Panc1 (cell line): ENCODE data around the gene RHOU. TPM values are rescaled to one million over a fixed set of nuclear protein-coding genes. Genes with fewer than 3 reads are reported as not detected.

Experiments used
- ATAC-seq: fragments of 200-7000 bp; cut with Tn5 transposase; 2 replicates; pipeline ENCODE4 v1.9.1; 2020; ENCODE audit warnings: mild to moderate bottlenecking, moderate library complexity
- BruUV-seq: library from RNA; stranded (reverse); fragments of 400-500 nt; replicated peaks from 2 replicates; lab custom pipeline; 2021; lab: Mats Ljungman, UMichigan
- CTCF ChIA-PET: fragments of 300-600 bp; sonication (Branson Sonifier 250); formaldehyde crosslinking; loops from one replicate; lab custom pipeline; 2022; ENCODE audit warnings: antibody characterized with exemption; lab: Charles Lee
- POLR2A ChIA-PET: fragments of 300-600 bp; sonication (Branson Sonifier 250); formaldehyde crosslinking; loops from one replicate; lab custom pipeline; 2022; ENCODE audit warnings: antibody characterized with exemption; lab: Charles Lee
- DNase-seq: peaks from one replicate; pipeline ENCODE4 v3.0.0-alpha.2; 2010; ENCODE audit warnings: low read depth, low spot score
- H3K27ac ChIP-seq: 2 replicates; pipeline ENCODE4 v1.5.1; 2011; ENCODE audit warnings: mild to moderate bottlenecking, low read length, inconsistent platforms
- H3K27me3 ChIP-seq: fragments of 200-500 bp; sonication (Bioruptor generic); 2 replicates; pipeline ENCODE4 v1.6.0; 2014; ENCODE audit warnings: low read length, inconsistent platforms; ENCODE audit not compliant: control insufficient read depth, insufficient read depth
- H3K36me3 ChIP-seq: fragments of 200-500 bp; sonication (Bioruptor generic); 2 replicates; pipeline ENCODE4 v1.5.1; 2014; ENCODE audit warnings: inconsistent platforms, mild to moderate bottlenecking, low read length, moderate library complexity; ENCODE audit not compliant: control insufficient read depth, insufficient read depth
- H3K4me1 ChIP-seq: 2 replicates; pipeline ENCODE4 v1.5.1; 2011; ENCODE audit warnings: inconsistent platforms, mild to moderate bottlenecking, low read length, moderate library complexity; ENCODE audit not compliant: control insufficient read depth, insufficient read depth
- H3K4me3 ChIP-seq, 2 experiments: 2 replicates each; pipeline ENCODE4 v1.5.1; 2011 to 2012; ENCODE audit warnings: low read depth in 2 of 2, low read length in 2 of 2, mild to moderate bottlenecking in 2 of 2, inconsistent platforms in 1 of 2, moderate library complexity in 1 of 2
- H3K9me3 ChIP-seq: fragments of 200-500 bp; sonication (Bioruptor generic); 2 replicates; pipeline ENCODE4 v1.5.1; 2014; ENCODE audit warnings: low read depth, mild to moderate bottlenecking, inconsistent platforms, low read length, moderate library complexity; ENCODE audit not compliant: control insufficient read depth, insufficient read depth
- CTCF ChIP-seq: fragments of 450-650 bp; IDR thresholded peaks from 2 replicates; pipeline ENCODE4 v1.5.1; 2017; ENCODE audit warnings: mild to moderate bottlenecking
- POLR2AphosphoS5 ChIP-seq: IDR thresholded peaks from 2 replicates; pipeline ENCODE4 v1.6.1; 2012; ENCODE audit warnings: mild to moderate bottlenecking, low read depth, low read length, moderate library complexity
- SIN3A ChIP-seq: IDR thresholded peaks from 2 replicates; pipeline ENCODE4 v1.6.1; 2012; ENCODE audit warnings: low read depth, mild to moderate bottlenecking, low read length, moderate library complexity, borderline replicate concordance; ENCODE audit not compliant: insufficient read depth
- TCF7L2 ChIP-seq: IDR thresholded peaks from 2 replicates; pipeline ENCODE4 v1.6.1; 2011; ENCODE audit warnings: mild to moderate bottlenecking, low read depth, low read length, inconsistent platforms
- in situ Hi-C: cut with HindIII; loops from 2 replicates; pipeline ENCODE4 v1.10.0; 2016; ENCODE audit warnings: low sequenced_read_pairs, low pct_unique_long_range_greater_than_20kb
- intact Hi-C: fragments of 100-400 bp; cut with micrococcal nuclease; formaldehyde crosslinking; loops from one replicate; pipeline ENCODE4 v1.10.0; 2022; ENCODE audit not compliant: unreplicated experiment
- total RNA-seq: library from RNA; stranded (reverse); gene quantifications from one replicate; pipeline ENCODE4 v1.2.1, GENCODE V29; 2021; ENCODE audit not compliant: unreplicated experiment
- TF ChIP-seq, protein P1 (sequence below), 2 experiments: IDR thresholded peaks; 2 replicates each; pipeline ENCODE4 v1.6.1; 2011 to 2012; ENCODE audit warnings: low read depth in 2 of 2, control low read depth in 1 of 2, low read length in 1 of 2, mild to moderate bottlenecking in 1 of 2, moderate library complexity in 1 of 2; ENCODE audit not compliant: insufficient read depth in 1 of 2

Gene RHOU
- total RNA-seq, 1 experiment from 2014 or later: 9.2 TPM

- Histone ChIP-seq H3K27me3 (no peaks in the 10 kb centered on the region; the same call in 1 of the 2 replicates), H3K4me1 (no peaks in the 10 kb centered on the region), H3K9me3 (no peaks in the 10 kb centered on the region), H3K4me3 (no peak overlapping the region), H3K36me3 (no peaks in the 10 kb centered on the region), H3K27ac (no peak overlapping the region)
- in situ Hi-C loops: no loop called here
- DNase-seq (no peak), ATAC-seq (no peak)
- TF ChIP-seq SIN3A: no peak
- TF ChIP-seq CTCF: no peak
- TF ChIP-seq POLR2AphosphoS5: no peak
- no peak for TF ChIP-seq TCF7L2
- TF ChIP-seq, protein P1, sequence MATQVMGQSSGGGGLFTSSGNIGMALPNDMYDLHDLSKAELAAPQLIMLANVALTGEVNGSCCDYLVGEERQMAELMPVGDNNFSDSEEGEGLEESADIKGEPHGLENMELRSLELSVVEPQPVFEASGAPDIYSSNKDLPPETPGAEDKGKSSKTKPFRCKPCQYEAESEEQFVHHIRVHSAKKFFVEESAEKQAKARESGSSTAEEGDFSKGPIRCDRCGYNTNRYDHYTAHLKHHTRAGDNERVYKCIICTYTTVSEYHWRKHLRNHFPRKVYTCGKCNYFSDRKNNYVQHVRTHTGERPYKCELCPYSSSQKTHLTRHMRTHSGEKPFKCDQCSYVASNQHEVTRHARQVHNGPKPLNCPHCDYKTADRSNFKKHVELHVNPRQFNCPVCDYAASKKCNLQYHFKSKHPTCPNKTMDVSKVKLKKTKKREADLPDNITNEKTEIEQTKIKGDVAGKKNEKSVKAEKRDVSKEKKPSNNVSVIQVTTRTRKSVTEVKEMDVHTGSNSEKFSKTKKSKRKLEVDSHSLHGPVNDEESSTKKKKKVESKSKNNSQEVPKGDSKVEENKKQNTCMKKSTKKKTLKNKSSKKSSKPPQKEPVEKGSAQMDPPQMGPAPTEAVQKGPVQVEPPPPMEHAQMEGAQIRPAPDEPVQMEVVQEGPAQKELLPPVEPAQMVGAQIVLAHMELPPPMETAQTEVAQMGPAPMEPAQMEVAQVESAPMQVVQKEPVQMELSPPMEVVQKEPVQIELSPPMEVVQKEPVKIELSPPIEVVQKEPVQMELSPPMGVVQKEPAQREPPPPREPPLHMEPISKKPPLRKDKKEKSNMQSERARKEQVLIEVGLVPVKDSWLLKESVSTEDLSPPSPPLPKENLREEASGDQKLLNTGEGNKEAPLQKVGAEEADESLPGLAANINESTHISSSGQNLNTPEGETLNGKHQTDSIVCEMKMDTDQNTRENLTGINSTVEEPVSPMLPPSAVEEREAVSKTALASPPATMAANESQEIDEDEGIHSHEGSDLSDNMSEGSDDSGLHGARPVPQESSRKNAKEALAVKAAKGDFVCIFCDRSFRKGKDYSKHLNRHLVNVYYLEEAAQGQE (IDR thresholded peaks at IDR 0.05; ENCODE audit: insufficient read depth in 1 of 2, low read depth in 2 of 2, low read length in 1 of 2): no peak
- POLR2A ChIA-PET: no interaction called here
- CTCF ChIA-PET: no interaction called here
- no TSS peak for BruUV-seq
- intact Hi-C loops: no loop called here
These were observed 28.3 kb downstream of the RHOU start for GRCh38 chr1:228763561-228763960.

DNA sequence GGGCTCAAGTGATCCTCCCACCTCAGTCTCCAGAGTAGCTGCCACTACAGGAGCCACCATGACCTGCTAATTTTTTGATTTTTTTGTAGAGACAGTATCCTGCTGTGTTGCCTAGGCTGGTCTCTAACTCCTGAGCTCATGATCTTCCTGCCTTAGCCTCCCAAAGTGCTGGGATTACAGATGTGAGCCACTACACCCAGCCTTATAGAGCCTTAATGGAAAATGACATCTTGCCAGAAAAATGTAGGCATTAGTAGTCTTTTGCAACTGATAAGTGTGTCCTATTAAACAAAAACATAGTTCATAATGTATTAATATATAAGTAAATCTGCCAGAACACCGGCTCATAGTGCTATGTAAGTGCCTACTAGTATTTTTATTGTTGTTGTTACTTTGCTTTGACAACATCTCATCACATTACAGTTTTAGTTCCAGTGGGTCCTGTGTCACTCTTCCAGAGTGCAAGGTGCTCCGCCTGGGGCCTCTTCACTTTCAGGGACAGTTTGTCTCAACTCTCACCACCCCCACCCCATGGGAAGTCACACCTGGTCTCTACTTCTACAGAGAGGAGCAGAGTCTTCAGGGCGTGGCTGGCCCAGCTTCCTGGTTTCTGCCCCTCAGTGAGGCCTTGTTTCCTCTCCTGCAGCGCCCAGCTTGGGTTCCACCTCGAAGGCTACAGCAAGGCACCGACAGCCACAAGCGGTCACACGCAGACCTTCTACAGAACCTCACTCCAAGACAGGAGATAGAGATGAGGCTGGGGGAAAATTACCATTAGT lies 30.1 kb downstream of the RHOU start:
- ChIA-PET CTCF (no interaction called here), POLR2A (no interaction called here)
- Histone ChIP-seq H3K9me3 (no peaks in the 10 kb centered on the region), H3K27ac (no peak overlapping the region), H3K27me3 (no peaks in the 10 kb centered on the region; the same call in 1 of the 2 replicates), H3K36me3 (no peaks in the 10 kb centered on the region), H3K4me1 (no peaks in the 10 kb centered on the region), H3K4me3 (no peak overlapping the region)
- ATAC-seq (no peak), DNase-seq (no peak)
- intact Hi-C loops (no loop called here), in situ Hi-C loops (no loop called here)
- TF ChIP-seq SIN3A (no peak), POLR2AphosphoS5 (no peak), CTCF (no peak), TCF7L2 (no peak)
- TF ChIP-seq, protein P1 (IDR thresholded peaks at IDR 0.05; ENCODE audit: insufficient read depth in 1 of 2, low read depth in 2 of 2, low read length in 1 of 2): no peak
- no TSS peak for BruUV-seq
